ENCODE measurements around the gene TRPV5.

GRCh38 chr7:142892951-142893350, 40.6 kb downstream of the TRPV5 start:
- no peak for TF ChIP-seq EZH2 (IDR thresholded peaks at IDR 0.05)
- TF ChIP-seq POLR2AphosphoS5 (IDR thresholded peaks at IDR 0.05; ENCODE audit: borderline replicate concordance, low read depth, low read length) = no peak

Measured in SK-N-MC (cell line).